Endothelial cell of umbilical vein (primary cell): ENCODE data around the gene RPL23. TPM values are rescaled to one million over a fixed set of nuclear protein-coding genes. Genes with fewer than 3 reads are reported as not detected.

Source experiments
- BruUV-seq: library from RNA; stranded (reverse); fragments of 400-500 nt; replicated peaks from 2 replicates; lab custom pipeline; 2021; lab: Mats Ljungman, UMichigan
- CTCF ChIA-PET: fragments of 300-600, 350-600 bp; sonication (Branson Sonifier 250); formaldehyde crosslinking; loops from one replicate; lab custom pipeline; 2021; ENCODE audit warnings: antibody characterized with exemption, inconsistent platforms; lab: Charles Lee
- POLR2A ChIA-PET: fragments of 300-600, 350-600 bp; sonication (Branson Sonifier 250); formaldehyde crosslinking; loops from one replicate; lab custom pipeline; 2021; ENCODE audit warnings: antibody characterized with exemption, inconsistent platforms; lab: Charles Lee
- DNase-seq: peaks from one replicate; pipeline ENCODE4 v3.0.0-alpha.2; 2011; ENCODE audit warnings: low read depth, low spot score
- FAIRE-seq: peaks from 2 replicates; lab custom pipeline; 2011; peaks lifted over from hg19 to GRCh38; lab: Jason Lieb, UNC
- H2AFZ ChIP-seq: 2 replicates; pipeline ENCODE4 v1.6.0; 2012; ENCODE audit warnings: low read depth, low read length, control low read depth, inconsistent platforms
- H3K27ac ChIP-seq: 2 replicates; pipeline ENCODE4 v1.5.1; 2011; ENCODE audit warnings: low read depth, mild to moderate bottlenecking, control low read depth, low read length, moderate library complexity; ENCODE audit not compliant: insufficient read depth
- H3K27me3 ChIP-seq, 2 experiments: 2 replicates each; pipeline versions ENCODE4 v1.6.0 to v1.6.1; 2011; ENCODE audit warnings: low read length in 2 of 2, mixed read lengths in 1 of 2; ENCODE audit not compliant: control insufficient read depth in 2 of 2, insufficient read depth in 2 of 2
- H3K36me3 ChIP-seq, 2 experiments: 2 replicates in 1 of 2; 3 replicates in 1 of 2; pipeline ENCODE4 v1.5.1; 2011; ENCODE audit warnings: low read length in 2 of 2, mild to moderate bottlenecking in 1 of 2, moderate library complexity in 1 of 2; ENCODE audit not compliant: control insufficient read depth in 2 of 2, insufficient read depth in 2 of 2; ENCODE audit errors: extremely low read depth in 1 of 2
- H3K4me1 ChIP-seq: 3 replicates; pipeline ENCODE4 v1.5.1; 2011; ENCODE audit warnings: mild to moderate bottlenecking, low read length; ENCODE audit not compliant: control insufficient read depth, insufficient read depth; ENCODE audit errors: extremely low read depth
- H3K4me2 ChIP-seq: 2 replicates; pipeline ENCODE4 v1.6.1; 2011; ENCODE audit warnings: low read length, control low read depth, mixed read lengths; ENCODE audit not compliant: insufficient read depth
- H3K4me3 ChIP-seq, 3 experiments: fragments of 200-600 bp in 1 of 3; sonication (generic), shearing (Covaris generic) in 1 of 3; replicated peaks in 1 of 3; 2 replicates each; pipeline ENCODE4 v1.5.1; 2011 to 2016; ENCODE audit warnings: control low read depth in 3 of 3, low read length in 3 of 3, mild to moderate bottlenecking in 2 of 3, inconsistent platforms in 1 of 3, low read depth in 1 of 3, moderate library complexity in 1 of 3; ENCODE audit not compliant: insufficient read depth in 1 of 3
- H3K79me2 ChIP-seq: 2 replicates; pipeline ENCODE4 v1.6.0; 2012; ENCODE audit warnings: low read length, inconsistent platforms; ENCODE audit not compliant: control insufficient read depth, insufficient read depth
- H3K9ac ChIP-seq: replicated peaks from 2 replicates; pipeline ENCODE3; 2011; ENCODE audit warnings: low read length, control low read depth; ENCODE audit not compliant: insufficient read depth; ENCODE audit errors: extremely low read depth
- H3K9me1 ChIP-seq: replicated peaks from 3 replicates; pipeline ENCODE4 v1.6.0; 2011; ENCODE audit warnings: mild to moderate bottlenecking, low read length; ENCODE audit not compliant: control insufficient read depth, insufficient read depth; ENCODE audit errors: extremely low read depth
- H3K9me3 ChIP-seq: replicated peaks from 2 replicates; pipeline ENCODE4 v1.5.1; 2012; ENCODE audit warnings: low read length, inconsistent platforms; ENCODE audit not compliant: control insufficient read depth, insufficient read depth
- H4K20me1 ChIP-seq: replicated peaks from 2 replicates; pipeline ENCODE3; 2011; ENCODE audit warnings: mild to moderate bottlenecking, low read length; ENCODE audit not compliant: control insufficient read depth, insufficient read depth; ENCODE audit errors: extremely low read depth
- GATA2 ChIP-seq: IDR thresholded peaks from 2 replicates; pipeline ENCODE4 v1.7.0; 2011; ENCODE audit warnings: low read depth, mild to moderate bottlenecking, moderate library complexity, mixed read lengths, low read length; ENCODE audit not compliant: insufficient read length, insufficient read depth
- MAX ChIP-seq: IDR thresholded peaks from 2 replicates; pipeline ENCODE4 v1.6.1; 2011; ENCODE audit not compliant: insufficient read depth, insufficient read length
- POLR2A ChIP-seq: IDR thresholded peaks from 2 replicates; pipeline ENCODE4 v1.6.1; 2012; ENCODE audit warnings: low read depth, mild to moderate bottlenecking, control low read depth, low read length
- POLR2AphosphoS5 ChIP-seq: IDR thresholded peaks from 2 replicates; pipeline ENCODE4 v1.6.1; 2012; ENCODE audit warnings: low read depth, mild to moderate bottlenecking, control low read depth, low read length, moderate library complexity; ENCODE audit not compliant: insufficient read depth
- dilution Hi-C: fragments of 300-500 bp; cut with MboI; formaldehyde crosslinking; loops from one replicate; pipeline ENCODE4 v1.15.0; 2019; ENCODE audit warnings: low sequenced_read_pairs; ENCODE audit not compliant: extremely low pct_ligation_motif_present
- intact Hi-C: fragments of 100-400 bp; cut with micrococcal nuclease; formaldehyde crosslinking; loops from one replicate; pipeline ENCODE4 v1.10.0; 2022
- polyA plus RNA-seq, 4 experiments: library from polyadenylated mRNA; depleted of rRNA in 3 of 4; stranded (reverse) in 3 of 4; unstranded in 1 of 4; fragments of >200 nt; gene quantifications; 2 replicates each; pipeline versions ENCODE4 v1.2.1 to v1.2.3, GENCODE V29; 2011 to 2012; ENCODE audit warnings: missing spikeins in 1 of 4
- total RNA-seq: library from RNA; stranded (reverse); gene quantifications from 2 replicates; pipeline ENCODE4 v1.2.3, GENCODE V29; 2021

RPL23 gene
- total and polyA plus RNA-seq, 2 donors (not counting 3 experiments of a cell fraction or from before 2014, with no cell fraction given) = 1,292 to 1,847 TPM

DNA sequence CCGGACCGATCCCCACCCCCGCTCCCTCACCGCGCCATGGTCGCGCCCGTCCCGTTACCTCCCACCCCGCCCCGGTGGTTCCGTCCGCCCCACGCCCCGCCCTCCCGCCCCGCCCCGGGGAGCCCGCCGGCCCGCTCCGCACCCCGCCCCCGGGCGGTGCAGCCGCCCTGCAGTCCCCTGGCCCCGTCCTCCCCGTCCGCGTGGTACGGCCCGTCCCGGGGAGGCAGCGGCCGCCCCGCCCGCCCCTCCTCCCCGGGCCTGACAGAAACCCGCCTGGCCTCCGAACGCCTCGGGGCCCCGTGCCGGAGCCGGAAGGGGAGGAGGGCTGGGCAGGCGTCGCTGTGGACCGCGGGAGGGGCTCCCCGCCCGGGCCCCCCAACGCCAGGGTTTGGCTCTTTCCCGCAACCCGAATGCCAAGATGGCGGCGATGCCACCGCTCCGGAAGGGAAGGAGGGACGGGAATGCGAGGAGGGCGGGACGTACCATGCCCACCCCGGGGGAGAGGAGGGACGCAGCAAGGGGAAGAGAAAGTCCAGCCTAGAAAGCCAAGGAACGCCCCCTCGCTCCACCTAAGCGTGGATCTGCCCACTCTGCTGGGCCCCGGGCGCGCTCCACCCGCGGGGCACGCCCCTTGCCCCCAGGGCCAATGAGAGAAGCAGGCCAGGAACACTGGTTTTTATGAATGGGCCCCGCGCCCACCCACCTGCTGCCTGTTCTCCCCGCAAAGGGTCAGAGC, 53.9 kb downstream of the RPL23 start, which contains the start of gene PIP4K2B:
Gene PIP4K2B (minus strand): TSS at position 56 of the 736 bp plus-strand sequence. CDS start 132 bp downstream, outside the sequence.
- Histone ChIP-seq H3K4me2 (peak within 1 kb of the TSS; percentile 92), H3K9me3 (no peaks in the 10 kb centered on the region), H2AFZ (peak within 1 kb of the TSS; percentile 59), H3K27ac (peak within 1 kb of the TSS; percentile 94), H3K4me3 (peak within 1 kb of the TSS; percentile 51 to 94 (median 70)), H4K20me1 (no peaks in the 10 kb centered on the region), H3K4me1 (peaks cover 17% of the 10 kb centered on the region), H3K79me2 (peaks cover 40% of the 10 kb centered on the region), H3K27me3 (no peaks in the 10 kb centered on the region), H3K9ac (peak within 1 kb of the TSS; percentile 98), H3K9me1 (no peaks in the 10 kb centered on the region), H3K36me3 (peaks cover 11 to 12% of the 10 kb centered on the region in 2 experiments)
- peak; percentile 96 for DNase-seq
- POLR2A ChIA-PET = no interaction called here
- dilution Hi-C loops (no loop called here), intact Hi-C loops (loop anchor here (1.0 to 5.0 kb wide), 4 partner anchors 9 to 69 kb away; partner anchors contain the start of gene RPL23)
- FAIRE-seq = no peak
- BruUV-seq = TSS peak; percentile 79
- CTCF ChIA-PET = interaction anchor here (1.0 kb wide), 1 partner anchor 353 kb away, joined by 3 read pairs; no protein-coding TSS in a partner anchor
- no peak for TF ChIP-seq GATA2
- no peak for TF ChIP-seq MAX
- TF ChIP-seq POLR2AphosphoS5 = peak; percentile 51
- peak; percentile 50 for TF ChIP-seq POLR2A
